GM18519 (cell line): Measurements from ENCODE around the gene IWS1.

Experiments used
- ATAC-seq: cut with Tn5 transposase; IDR thresholded peaks from one replicate; pipeline ENCODE4 v1.9.1; 2021; ENCODE audit warnings: mild to moderate bottlenecking, moderate library complexity; ENCODE audit not compliant: unreplicated experiment, low FRiP score

IWS1 gene

GRCh38 chr2:127506510-127506909 lies 19.8 kb downstream of the IWS1 start:
- ATAC-seq = no peak

- ATAC-seq = no peak
Observed at GRCh38 chr2:127504552-127505430, 21.5 kb downstream of the IWS1 start.

GRCh38 chr2:127503491-127503890 lies 22.8 kb downstream of the IWS1 start:
- no peak for ATAC-seq

- no peak for ATAC-seq
Observed at GRCh38 chr2:127498386-127498785, 27.9 kb downstream of the IWS1 start.

- ATAC-seq = no peak
Observed at GRCh38 chr2:127490283-127490682, 36.0 kb downstream of the IWS1 start.

- no peak for ATAC-seq
Observed at GRCh38 chr2:127486247-127487058, 39.8 kb downstream of the IWS1 start.

GRCh38 chr2:127485694-127486071 lies 40.6 kb downstream of the IWS1 start:
- no peak for ATAC-seq

- no peak for ATAC-seq
Observed at GRCh38 chr2:127485051-127485693, 41.1 kb downstream of the IWS1 start.

GRCh38 chr2:127482031-127482430 lies 44.3 kb downstream of the IWS1 start:
- ATAC-seq = no peak

GRCh38 chr2:127479866-127480743 lies 46.2 kb downstream of the IWS1 start:
- ATAC-seq = no peak

- peak; percentile 47 for ATAC-seq
Observed at GRCh38 chr2:127479219-127479825, 47.0 kb downstream of the IWS1 start.

GRCh38 chr2:127475788-127476187 lies 50.5 kb downstream of the IWS1 start:
- ATAC-seq = no peak

- ATAC-seq = no peak
Observed at GRCh38 chr2:127472268-127472667, 54.0 kb downstream of the IWS1 start.

GRCh38 chr2:127471286-127471988 lies 54.9 kb downstream of the IWS1 start:
- ATAC-seq = no peak

- no peak for ATAC-seq
Observed at GRCh38 chr2:127469974-127470373, 56.3 kb downstream of the IWS1 start.

- no peak for ATAC-seq
Observed at GRCh38 chr2:127469051-127469450, 57.2 kb downstream of the IWS1 start.

- no peak for ATAC-seq
Observed at GRCh38 chr2:127465258-127465657, 61.0 kb downstream of the IWS1 start.

GRCh38 chr2:127464470-127465257 lies 61.6 kb downstream of the IWS1 start:
- ATAC-seq = no peak
